ENCODE measurements around the gene ABCC10.

Gene ABCC10

DNA sequence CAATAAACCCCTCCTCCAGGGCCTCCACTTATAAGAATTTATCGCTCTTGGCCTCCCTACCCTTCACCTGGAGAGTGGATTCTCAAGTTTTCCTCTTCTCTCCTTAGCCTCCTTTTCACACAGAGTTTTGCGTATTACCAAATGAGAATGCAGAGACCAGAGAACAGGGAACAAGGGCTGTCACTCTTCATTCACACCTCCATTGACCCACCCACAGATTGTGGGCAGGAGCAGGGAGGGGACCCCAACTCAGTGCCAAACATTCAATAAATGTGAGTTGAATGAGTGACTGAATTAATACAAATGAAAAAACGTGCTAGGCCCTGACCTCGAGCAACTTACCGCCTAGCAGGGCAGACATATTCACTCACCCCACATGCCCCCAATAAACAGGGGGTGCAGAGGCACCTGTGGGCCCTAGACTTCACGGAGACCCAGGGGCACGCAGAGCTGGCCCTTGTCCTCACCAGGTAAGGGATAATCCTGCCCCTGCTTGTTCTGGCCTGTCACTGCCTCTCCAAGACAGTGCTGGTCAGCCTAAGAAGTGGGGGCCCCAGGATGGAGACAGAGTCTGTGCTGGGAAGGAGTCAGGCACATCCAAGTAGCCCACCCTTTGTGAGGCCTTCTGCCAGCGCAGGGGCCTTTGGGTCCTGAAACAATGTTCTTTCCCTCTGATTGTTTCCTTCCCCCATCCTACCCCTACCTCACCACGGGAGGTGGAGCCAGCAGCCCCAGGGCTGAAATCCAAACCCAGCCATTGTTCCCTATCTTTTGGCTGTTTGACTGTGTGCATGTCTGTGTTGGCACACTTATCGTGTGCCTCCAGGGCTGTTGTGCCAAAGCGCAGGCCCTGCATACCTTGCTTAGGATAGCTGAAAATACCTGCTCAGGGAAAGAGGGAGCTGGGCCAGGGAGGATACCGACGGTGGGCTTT is 41.7 kb downstream of the ABCC10 start:
- no peak for DNase-seq

GRCh38 chr6:43469947-43470346 is 42.6 kb downstream of the ABCC10 start:
- no peak for DNase-seq

GRCh38 chr6:43471399-43471798 is 44.1 kb downstream of the ABCC10 start:
- no peak for DNase-seq

GRCh38 chr6:43472515-43472914 is 45.2 kb downstream of the ABCC10 start:
- no peak for DNase-seq

DNA sequence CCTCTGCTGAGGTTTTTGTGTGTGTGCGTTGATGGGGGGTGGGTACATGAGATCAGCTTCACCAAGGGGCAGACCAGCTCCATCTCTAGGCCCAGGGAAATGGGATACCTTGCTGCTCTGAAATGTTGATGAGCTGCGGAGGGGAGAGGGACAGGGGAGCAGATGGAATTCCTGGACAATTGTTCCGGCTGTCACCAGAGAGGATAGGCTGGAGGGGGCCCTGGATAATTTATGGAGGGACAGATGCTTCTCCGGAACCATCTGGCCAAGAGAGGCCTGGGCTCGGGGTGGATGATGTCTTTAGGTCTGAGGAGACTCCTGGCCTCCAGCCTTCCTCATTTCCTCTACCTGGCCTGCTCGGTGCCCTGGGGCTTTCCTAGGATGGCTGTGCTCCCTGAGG is 48.2 kb downstream of the ABCC10 start:
- DNase-seq = no peak

- DNase-seq = no peak
These were observed 49.4 kb downstream of the ABCC10 start for GRCh38 chr6:43476746-43477145.

DNA sequence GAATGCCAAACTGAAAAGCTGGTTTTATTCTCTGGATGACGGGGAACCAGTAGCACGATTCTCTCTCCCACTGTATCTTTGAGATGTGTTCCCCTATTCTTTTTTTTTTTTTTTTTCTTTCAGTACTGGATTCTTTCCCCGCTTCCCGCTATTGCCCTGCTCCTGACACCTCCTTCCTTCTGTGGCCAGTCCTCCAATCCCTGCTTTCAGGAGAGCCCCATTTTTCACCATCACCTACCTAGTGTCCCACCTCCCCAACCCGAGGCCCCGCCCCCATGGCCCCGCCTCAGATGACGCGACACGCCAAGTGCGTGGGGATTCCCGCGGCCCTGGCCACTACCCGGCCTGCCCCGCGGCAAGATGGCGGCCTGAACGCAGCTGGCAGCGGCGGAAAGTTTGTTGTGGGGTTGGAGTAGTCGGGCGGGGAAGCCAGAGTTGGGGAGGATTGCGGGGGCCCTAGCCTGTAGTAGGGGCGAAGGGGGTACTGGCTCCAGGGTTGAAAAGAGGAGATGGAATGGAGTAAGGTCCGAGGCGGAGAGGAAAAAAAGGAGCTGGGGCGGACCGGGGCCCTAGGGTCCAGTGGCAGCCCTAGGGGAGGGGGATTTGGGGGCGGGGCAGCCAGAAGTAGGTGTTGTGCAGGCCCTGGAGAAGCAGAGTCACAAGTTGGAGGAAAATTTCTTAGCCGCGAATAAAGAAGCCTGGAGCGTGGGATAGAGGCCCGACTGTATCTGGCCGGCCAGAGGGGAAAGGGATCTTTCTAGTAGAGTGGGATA is 50.1 kb downstream of the ABCC10 start, which contains the start of gene TJAP1:
TJAP1 (plus strand) TSS at position 336 of the 773 bp plus-strand sequence. CDS start 21,432 bp downstream, outside the sequence.
- DNase-seq = peak; percentile 25 to 95 (median 84)

DNA sequence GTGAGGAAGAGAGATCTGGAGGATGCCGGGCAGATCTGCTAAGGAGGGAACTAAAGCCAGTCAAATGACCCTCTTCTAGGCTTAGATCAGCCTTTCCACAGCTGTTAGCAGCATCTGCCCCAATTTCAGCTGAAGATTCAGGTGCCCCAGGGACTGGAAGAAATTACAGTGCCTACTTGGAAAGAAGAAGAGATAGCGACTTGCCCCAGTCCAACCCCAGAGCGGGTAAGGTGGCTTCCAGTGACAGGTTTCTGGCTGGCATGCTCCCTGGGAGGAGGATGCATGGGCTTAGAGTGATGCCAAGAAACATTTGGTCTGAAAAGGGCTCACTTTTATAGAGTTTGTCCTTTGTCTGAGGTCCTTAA is 50.6 kb downstream of the ABCC10 start:
- DNase-seq = no peak

GRCh38 chr6:43481075-43481474 is 53.7 kb downstream of the ABCC10 start:
- no peak for DNase-seq

- DNase-seq = no peak
These were observed 54.4 kb downstream of the ABCC10 start for GRCh38 chr6:43481591-43482236.

- no peak for DNase-seq
These were observed 61.4 kb downstream of the ABCC10 start for GRCh38 chr6:43488667-43489276.

- DNase-seq = peak in 47 of 51 donors; percentile 24 to 97 (median 85)
These were observed 62.1 kb downstream of the ABCC10 start for GRCh38 chr6:43489277-43490072.

DNA sequence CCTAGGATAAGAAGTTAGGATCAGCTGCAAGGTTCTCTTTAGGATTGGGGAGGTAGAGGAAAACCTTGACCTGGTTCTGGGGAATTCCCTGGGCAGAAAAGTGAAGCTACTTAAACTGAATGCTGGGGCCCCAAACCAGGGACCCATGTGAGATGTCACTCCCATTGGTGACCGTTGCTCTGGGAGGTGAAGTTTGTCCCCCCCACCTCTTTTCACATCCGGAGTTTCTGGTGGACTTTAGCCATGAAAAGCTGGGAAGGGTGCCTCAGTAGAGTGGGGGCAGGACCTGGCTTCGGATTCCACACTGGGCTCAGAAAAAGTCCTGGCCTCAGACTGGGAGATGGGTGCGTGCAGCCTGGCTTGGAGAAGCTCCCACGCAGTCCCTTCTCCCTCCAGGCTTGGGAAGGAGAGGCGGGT is 63.2 kb downstream of the ABCC10 start:
- peak in 6 of 51 donors; percentile 21 to 64 (median 49) for DNase-seq

DNA sequence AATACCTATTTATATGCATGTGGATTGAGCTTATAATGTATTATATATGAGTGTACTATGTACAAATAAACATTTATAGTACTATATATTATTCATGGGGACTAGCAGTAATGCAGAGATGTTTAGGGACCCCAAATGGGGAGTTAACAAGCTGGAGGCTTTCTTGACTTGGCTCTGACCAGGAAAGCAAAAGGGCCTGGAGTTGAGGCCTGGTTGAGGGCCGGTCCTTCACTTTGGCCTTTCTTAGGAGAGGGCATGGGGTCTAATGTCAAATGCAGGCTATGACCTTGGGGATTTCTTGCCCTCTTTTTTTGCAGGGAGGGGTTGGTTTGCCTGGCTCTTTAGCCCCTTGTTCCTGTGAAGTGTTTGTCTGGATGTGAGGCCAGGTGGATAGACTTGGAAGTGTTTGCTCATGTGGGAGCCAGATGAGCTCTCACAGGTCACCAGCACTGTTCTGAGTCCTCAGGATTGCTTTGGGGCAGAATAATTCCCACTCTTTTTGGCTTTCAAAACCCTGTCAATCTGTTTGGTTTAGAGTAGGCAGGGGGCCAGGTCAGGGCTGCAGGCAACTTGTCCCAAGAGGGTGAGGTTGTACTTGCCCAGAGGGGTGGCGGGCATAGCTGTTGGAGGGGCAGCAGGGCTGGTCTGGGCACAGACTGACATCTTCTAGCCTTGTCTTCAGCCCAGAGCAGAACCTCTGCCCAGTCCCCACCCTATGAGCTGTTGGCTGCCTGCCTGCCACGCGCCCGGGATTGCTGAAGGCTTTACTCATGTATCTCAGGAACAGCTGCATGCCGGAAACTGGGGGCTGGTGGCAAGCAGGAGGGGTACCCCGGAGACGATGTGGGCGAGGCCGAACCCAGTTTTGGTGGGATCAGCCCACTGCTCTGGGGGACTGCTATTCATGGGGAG is 64.7 kb downstream of the ABCC10 start:
- peak in 50 of 51 donors; percentile 32 to 94 (median 82) for DNase-seq

DNA sequence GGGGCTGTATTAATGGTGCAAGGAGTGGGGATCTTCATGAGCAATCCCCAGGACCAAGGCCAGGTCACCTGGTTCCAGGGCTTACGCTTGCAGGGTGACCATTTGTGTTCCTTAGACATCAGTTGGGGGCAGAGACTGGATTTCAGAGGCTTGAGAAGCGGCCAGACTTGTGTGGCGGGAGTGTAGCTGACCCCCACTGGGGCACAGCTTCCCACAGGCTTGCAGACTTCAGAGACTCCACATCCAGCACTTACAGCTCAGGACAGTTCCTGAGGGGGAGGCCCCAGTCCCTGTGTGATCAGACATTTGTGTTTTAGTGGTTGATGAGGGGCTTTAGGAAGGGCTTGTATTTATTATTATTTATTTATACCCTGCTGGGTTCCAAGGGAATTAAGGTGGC is 65.3 kb downstream of the ABCC10 start:
- peak in 3 of 51 donors; percentile 62 to 72 (median 65) for DNase-seq

DNA sequence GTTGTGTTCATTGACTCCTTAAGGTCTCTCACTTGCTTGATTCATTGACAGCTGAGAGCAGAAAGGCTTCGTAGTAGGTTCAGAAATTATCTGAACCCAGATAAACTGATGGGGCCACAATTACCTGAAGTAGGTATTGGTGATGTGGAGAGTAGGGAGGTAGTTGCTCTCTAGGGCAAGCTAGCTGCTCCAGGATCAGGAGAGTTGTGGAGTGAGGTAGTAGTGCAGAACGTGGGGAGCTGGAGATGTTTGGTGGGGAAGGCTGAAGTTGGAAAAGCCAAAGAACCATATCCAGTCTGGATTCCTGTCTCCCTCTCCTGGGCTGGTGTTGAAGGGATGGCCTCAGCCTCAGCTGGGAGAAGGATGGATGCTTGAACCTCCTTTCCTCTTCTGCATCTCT is 65.9 kb downstream of the ABCC10 start:
- no peak for DNase-seq

GRCh38 chr6:43493833-43494232 is 66.5 kb downstream of the ABCC10 start:
- DNase-seq = peak in 4 of 51 donors; percentile 13 to 33 (median 24)

- DNase-seq = no peak
These were observed 67.0 kb downstream of the ABCC10 start for GRCh38 chr6:43494321-43494720.

- no peak for DNase-seq
These were observed 67.4 kb downstream of the ABCC10 start for GRCh38 chr6:43494766-43495165.

All from hypothalamus (tissue), 51 donors.